H9 (cell line): ENCODE data around the gene AHNAK2. TPM values are rescaled to one million over a fixed set of nuclear protein-coding genes. Genes with fewer than 3 reads are reported as not detected.

Source experiments
- DNase-seq: peaks from one replicate; pipeline ENCODE4 v3.0.0-alpha.2; 2017
- H2AFZ ChIP-seq: one replicate; pipeline ENCODE4 v1.6.1; 2013; ENCODE audit warnings: mild to moderate bottlenecking, low read length, control low read depth, moderate library complexity
- H2AK5ac ChIP-seq: 2 replicates; pipeline ENCODE4 v1.6.1; 2013; ENCODE audit warnings: low read length, control low read depth, mixed read lengths; ENCODE audit not compliant: insufficient read length
- H2BK120ac ChIP-seq: one replicate; pipeline ENCODE4 v1.6.1; 2013; ENCODE audit warnings: low read depth, mild to moderate bottlenecking, low read length, control low read depth, inconsistent platforms; ENCODE audit not compliant: poor library complexity, severe bottlenecking
- H2BK12ac ChIP-seq: 2 replicates; pipeline ENCODE4 v1.6.1; 2013; ENCODE audit warnings: low read length, control low read depth, mixed read lengths, low read depth; ENCODE audit not compliant: insufficient read length
- H2BK15ac ChIP-seq: 2 replicates; pipeline ENCODE4 v1.6.1; 2013; ENCODE audit warnings: low read depth, low read length, control low read depth
- H2BK20ac ChIP-seq: one replicate; pipeline ENCODE4 v1.6.1; 2013; ENCODE audit warnings: low read depth, mild to moderate bottlenecking, low read length, control low read depth, inconsistent platforms; ENCODE audit not compliant: poor library complexity, severe bottlenecking
- H2BK5ac ChIP-seq: 2 replicates; pipeline ENCODE4 v1.6.1; 2013; ENCODE audit warnings: low read length, control low read depth, mixed read lengths; ENCODE audit not compliant: insufficient read length
- H3K14ac ChIP-seq: 2 replicates; pipeline ENCODE4 v1.6.1; 2013; ENCODE audit warnings: low read length, control low read depth; ENCODE audit not compliant: insufficient read depth
- H3K18ac ChIP-seq: 2 replicates; pipeline ENCODE4 v1.6.1; 2013; ENCODE audit warnings: low read depth, mild to moderate bottlenecking, mixed read lengths, low read length, control low read depth; ENCODE audit not compliant: insufficient read length
- H3K23ac ChIP-seq: 2 replicates; pipeline ENCODE4 v1.6.1; 2013; ENCODE audit warnings: low read length, control low read depth, mixed read lengths, low read depth; ENCODE audit not compliant: insufficient read length
- H3K23me2 ChIP-seq: 2 replicates; pipeline ENCODE4 v1.6.1; 2013; ENCODE audit warnings: low read depth, mild to moderate bottlenecking, mixed read lengths, low read length, control low read depth; ENCODE audit not compliant: insufficient read length, poor library complexity, severe bottlenecking
- H3K27ac ChIP-seq: 2 replicates; pipeline ENCODE4 v1.5.1; 2013; ENCODE audit warnings: low read length, control low read depth, mixed read lengths, low read depth; ENCODE audit not compliant: insufficient read length
- H3K27me3 ChIP-seq: 2 replicates; pipeline ENCODE4 v1.6.1; 2013; ENCODE audit warnings: low read length, control low read depth, inconsistent platforms; ENCODE audit not compliant: insufficient read depth
- H3K4ac ChIP-seq: 2 replicates; pipeline ENCODE4 v1.6.1; 2013; ENCODE audit warnings: low read depth, mild to moderate bottlenecking, control low read depth, inconsistent platforms, low read length, moderate library complexity
- H3K4me1 ChIP-seq: 2 replicates; pipeline ENCODE4 v1.6.1; 2013; ENCODE audit warnings: low read length, control low read depth, inconsistent platforms; ENCODE audit not compliant: insufficient read depth
- H3K4me2 ChIP-seq: 2 replicates; pipeline ENCODE4 v1.6.1; 2013; ENCODE audit warnings: low read length, control low read depth, mixed read lengths; ENCODE audit not compliant: insufficient read length, insufficient read depth
- H3K56ac ChIP-seq: 2 replicates; pipeline ENCODE4 v1.6.1; 2013; ENCODE audit warnings: low read depth, mild to moderate bottlenecking, mixed read lengths, low read length, control low read depth; ENCODE audit not compliant: insufficient read length
- H3K79me1 ChIP-seq: 2 replicates; pipeline ENCODE4 v1.6.1; 2013; ENCODE audit warnings: low read depth, mild to moderate bottlenecking, moderate library complexity, low read length, control low read depth, inconsistent platforms; ENCODE audit not compliant: insufficient read depth, poor library complexity, severe bottlenecking
- H3K79me2 ChIP-seq: 2 replicates; pipeline ENCODE4 v1.6.1; 2013; ENCODE audit warnings: low read length, control low read depth, inconsistent platforms; ENCODE audit not compliant: insufficient read depth
- H3K9ac ChIP-seq: 2 replicates; pipeline ENCODE4 v1.6.1; 2013; ENCODE audit warnings: low read length, control low read depth, mixed read lengths; ENCODE audit not compliant: insufficient read length; ENCODE audit errors: extremely low read depth
- H3K9me3 ChIP-seq: one replicate; pipeline ENCODE4 v1.6.1; 2013; ENCODE audit warnings: low read depth, low read length, inconsistent platforms; ENCODE audit not compliant: control insufficient read depth
- H3T11ph ChIP-seq: one replicate; pipeline ENCODE4 v1.6.1; 2013; ENCODE audit warnings: mild to moderate bottlenecking, low read length, control low read depth, inconsistent platforms
- H4K20me1 ChIP-seq: one replicate; pipeline ENCODE4 v1.6.1; 2013; ENCODE audit not compliant: control insufficient read depth, insufficient read length, insufficient read depth
- H4K5ac ChIP-seq: 2 replicates; pipeline ENCODE4 v1.6.1; 2013; ENCODE audit warnings: low read depth, mild to moderate bottlenecking, mixed read lengths, low read length, control low read depth; ENCODE audit not compliant: insufficient read length
- H4K8ac ChIP-seq: replicated peaks from 2 replicates; pipeline ENCODE4 v1.6.1; 2013; ENCODE audit warnings: low read length, control low read depth, mixed read lengths, low read depth; ENCODE audit not compliant: insufficient read length
- H4K91ac ChIP-seq: 2 replicates; pipeline ENCODE4 v1.6.1; 2013; ENCODE audit warnings: low read depth, mild to moderate bottlenecking, moderate library complexity, mixed read lengths, low read length, control low read depth; ENCODE audit not compliant: insufficient read length
- H3K27ac Mint-ChIP-seq, 3 experiments: 2 replicates in 2 of 3; 3 replicates in 1 of 3; pipeline ENCODE4 v1.8.0; 2020 to 2021; ENCODE audit warnings: mixed read lengths in 3 of 3, mild to moderate bottlenecking in 1 of 3, moderate library complexity in 1 of 3
- H3K27me3 Mint-ChIP-seq: 2 replicates; pipeline ENCODE4 v1.8.0; 2021; ENCODE audit warnings: low read depth, mild to moderate bottlenecking, moderate library complexity, mixed read lengths
- H3K36me3 Mint-ChIP-seq, 3 experiments: 2 replicates in 2 of 3; 3 replicates in 1 of 3; pipeline ENCODE4 v1.8.0; 2020 to 2021; ENCODE audit warnings: low read depth in 3 of 3, mixed read lengths in 3 of 3; ENCODE audit not compliant: insufficient read depth in 1 of 3
- H3K4me1 Mint-ChIP-seq, 2 experiments: 2 replicates each; pipeline ENCODE4 v1.8.0; 2020; ENCODE audit warnings: mixed read lengths in 2 of 2
- H3K4me3 Mint-ChIP-seq, 2 experiments: 2 replicates in 1 of 2; 3 replicates in 1 of 2; pipeline ENCODE4 v1.8.0; 2020 to 2021; ENCODE audit warnings: mild to moderate bottlenecking in 2 of 2, mixed read lengths in 2 of 2, moderate library complexity in 1 of 2
- H3K9me3 Mint-ChIP-seq, 2 experiments: 2 replicates in 1 of 2; 3 replicates in 1 of 2; pipeline ENCODE4 v1.8.0; 2020; ENCODE audit warnings: mild to moderate bottlenecking in 2 of 2, mixed read lengths in 2 of 2, moderate library complexity in 1 of 2
- WGBS: extraction: QIAGEN DNeasy Blood & Tissue Kit; methylation state at CpG from one replicate; pipeline ENCODE4 v1.1.7; 2013; ENCODE audit warnings: missing lambda C conversion rate, low lambda C conversion rate, mixed read lengths; ENCODE audit not compliant: insufficient read length; ENCODE audit errors: extremely low coverage; 5-methylcytosine and 5-hydroxymethylcytosine counted together
- total RNA-seq: library from RNA; stranded (reverse); gene quantifications from 2 replicates; pipeline ENCODE4 v1.2.1, GENCODE V29; 2021
- TF ChIP-seq, protein P1 (sequence below): fragments of 200-600 bp; sonication (generic); conservative IDR thresholded peaks from 3 replicates; pipeline ENCODE4 v1.8.0; 2021; ENCODE audit warnings: antibody characterized with exemption, mild to moderate bottlenecking

Gene AHNAK2
- total RNA-seq, 1 experiment from 2014 or later, result 2.8 TPM

DNA sequence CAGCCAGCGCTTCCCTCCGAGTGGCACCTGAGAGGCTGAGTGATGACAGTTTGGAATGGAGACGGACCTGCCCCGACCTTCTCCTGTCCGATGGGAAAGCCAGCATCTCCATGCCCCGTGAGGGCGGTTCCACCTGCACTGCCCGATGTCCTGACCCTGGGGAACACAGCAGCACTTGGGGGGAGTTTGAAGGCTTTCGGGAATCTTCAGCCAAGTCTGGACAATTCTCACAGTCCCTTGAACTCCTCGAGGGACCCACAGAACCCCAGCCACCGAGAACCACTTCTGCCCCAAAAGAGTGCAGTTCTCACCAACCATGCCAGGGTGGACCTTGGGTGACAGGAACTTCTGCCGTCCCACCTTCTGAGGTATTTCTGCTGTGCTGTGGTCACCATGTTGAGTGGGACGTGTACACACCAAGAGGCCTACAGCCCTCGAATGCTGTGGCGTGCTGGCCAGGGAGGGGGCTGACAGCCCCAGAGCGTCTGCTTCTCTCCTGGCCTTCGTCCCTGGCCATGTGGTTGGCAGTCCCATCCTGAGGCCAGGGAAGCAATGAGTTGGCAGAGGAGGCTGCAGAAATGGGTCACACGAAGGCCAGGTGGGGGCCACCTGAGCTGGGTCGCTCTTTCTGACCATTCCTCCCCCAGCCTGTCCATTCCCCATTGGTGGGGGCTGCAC is 8.5 kb upstream of the AHNAK2 start:
- H4K20me1 ChIP-seq, result no peaks in the 10 kb centered on the region
- no peak overlapping the region for H4K5ac ChIP-seq
- H3T11ph ChIP-seq, result no peak overlapping the region
- H3K79me2 ChIP-seq, result no peaks in the 10 kb centered on the region
- H3K27me3 Mint-ChIP-seq, result peaks cover 11% of the 10 kb centered on the region
- no peak overlapping the region for H2AFZ ChIP-seq
- peak overlapping the region; percentile 59 to 76 for H3K4me3 Mint-ChIP-seq
- H3K9ac ChIP-seq, result no peak overlapping the region
- H3K4me1 ChIP-seq, result no peaks in the 10 kb centered on the region
- no peak overlapping the region for H3K27ac Mint-ChIP-seq
- no peak overlapping the region for H2BK20ac ChIP-seq
- TF ChIP-seq, protein P1, sequence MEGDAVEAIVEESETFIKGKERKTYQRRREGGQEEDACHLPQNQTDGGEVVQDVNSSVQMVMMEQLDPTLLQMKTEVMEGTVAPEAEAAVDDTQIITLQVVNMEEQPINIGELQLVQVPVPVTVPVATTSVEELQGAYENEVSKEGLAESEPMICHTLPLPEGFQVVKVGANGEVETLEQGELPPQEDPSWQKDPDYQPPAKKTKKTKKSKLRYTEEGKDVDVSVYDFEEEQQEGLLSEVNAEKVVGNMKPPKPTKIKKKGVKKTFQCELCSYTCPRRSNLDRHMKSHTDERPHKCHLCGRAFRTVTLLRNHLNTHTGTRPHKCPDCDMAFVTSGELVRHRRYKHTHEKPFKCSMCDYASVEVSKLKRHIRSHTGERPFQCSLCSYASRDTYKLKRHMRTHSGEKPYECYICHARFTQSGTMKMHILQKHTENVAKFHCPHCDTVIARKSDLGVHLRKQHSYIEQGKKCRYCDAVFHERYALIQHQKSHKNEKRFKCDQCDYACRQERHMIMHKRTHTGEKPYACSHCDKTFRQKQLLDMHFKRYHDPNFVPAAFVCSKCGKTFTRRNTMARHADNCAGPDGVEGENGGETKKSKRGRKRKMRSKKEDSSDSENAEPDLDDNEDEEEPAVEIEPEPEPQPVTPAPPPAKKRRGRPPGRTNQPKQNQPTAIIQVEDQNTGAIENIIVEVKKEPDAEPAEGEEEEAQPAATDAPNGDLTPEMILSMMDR, result no peak
- H3K23me2 ChIP-seq, result peaks cover 3% of the 10 kb centered on the region
- peak; percentile 29 for DNase-seq
- H3K56ac ChIP-seq, result no peak overlapping the region
- no peak overlapping the region for H2AK5ac ChIP-seq
- no peak overlapping the region for H2BK5ac ChIP-seq
- no peak overlapping the region for H2BK12ac ChIP-seq
- H3K79me1 ChIP-seq, result no peaks in the 10 kb centered on the region
- H3K4me2 ChIP-seq, result peak overlapping the region; percentile 56
- no peak overlapping the region for H3K23ac ChIP-seq
- no peak overlapping the region for H2BK15ac ChIP-seq
- no peaks in the 10 kb centered on the region for H3K9me3 ChIP-seq
- peaks cover 0 to under 1% (median 0%) of the 10 kb centered on the region in 3 experiments; a peak in 1 of 7 replicates for H3K36me3 Mint-ChIP-seq
- 0 out of 2 replicates have a peak, but pooled peaks cover 2% of the 10 kb centered on the region for H3K27me3 ChIP-seq
- no peak overlapping the region for H4K91ac ChIP-seq
- peaks cover 6 to 7% of the 10 kb centered on the region in 2 experiments; a peak in 3 of 4 replicates for H3K4me1 Mint-ChIP-seq
- H3K9me3 Mint-ChIP-seq, result no peaks in the 10 kb centered on the region; a peak in 1 of 5 replicates
- H3K4ac ChIP-seq, result no peak overlapping the region
- WGBS, result no CpG with 5 or more reads among the region's 19 CpGs
- no peak overlapping the region for H3K14ac ChIP-seq
- no peak overlapping the region for H3K18ac ChIP-seq
- H4K8ac ChIP-seq, result no peak overlapping the region
- H2BK120ac ChIP-seq, result no peak overlapping the region
- no peak overlapping the region for H3K27ac ChIP-seq
